Measurements from ENCODE around the gene THSD4. TPM values are rescaled to one million over a fixed set of nuclear protein-coding genes. Genes with fewer than 3 reads are reported as not detected.

Gene THSD4
- total RNA-seq, 4 donors from 2014 or later: 10.7 to 59.5 (median 49.0) TPM

DNA sequence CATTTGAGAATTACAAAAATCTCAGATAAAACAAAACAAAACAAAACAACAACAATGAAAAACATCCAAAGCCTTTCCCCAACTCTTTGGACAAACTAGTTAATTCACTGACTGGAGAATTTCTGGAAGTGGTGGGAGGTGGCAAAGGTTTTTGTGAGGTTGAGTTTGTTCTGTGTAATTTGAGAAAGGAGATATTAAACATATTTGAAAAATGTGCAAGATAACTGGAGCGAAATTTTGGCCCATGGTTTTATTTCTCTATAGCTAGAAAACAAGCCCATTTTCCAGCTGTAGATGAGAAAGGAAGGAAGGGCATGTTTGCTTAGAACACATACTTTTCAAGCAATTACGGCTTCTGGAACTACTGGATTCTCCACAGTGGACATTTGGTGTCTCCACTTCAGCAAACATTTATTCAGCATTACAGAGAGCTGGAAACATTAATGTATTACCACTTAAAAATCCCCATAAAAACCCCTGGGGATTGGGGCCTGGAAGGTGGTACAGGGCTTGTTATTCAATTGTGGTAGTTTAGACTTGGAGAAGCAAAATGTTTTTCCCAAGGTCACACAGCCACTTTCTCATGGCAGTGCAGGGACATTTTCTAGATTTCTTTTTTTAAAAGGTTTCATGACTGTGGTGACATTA is 135.8 kb downstream of the THSD4 start:
- peak overlapping the region in 3 of 4 donors; percentile 16 to 85 (median 70) for H3K27ac ChIP-seq
- no peaks in the 10 kb centered on the region for H3K27me3 ChIP-seq
- no peak overlapping the region for H3K4me3 ChIP-seq
- TF ChIP-seq POLR2A (IDR thresholded peaks at IDR 0.05): no peak
- TF ChIP-seq, protein P1, sequence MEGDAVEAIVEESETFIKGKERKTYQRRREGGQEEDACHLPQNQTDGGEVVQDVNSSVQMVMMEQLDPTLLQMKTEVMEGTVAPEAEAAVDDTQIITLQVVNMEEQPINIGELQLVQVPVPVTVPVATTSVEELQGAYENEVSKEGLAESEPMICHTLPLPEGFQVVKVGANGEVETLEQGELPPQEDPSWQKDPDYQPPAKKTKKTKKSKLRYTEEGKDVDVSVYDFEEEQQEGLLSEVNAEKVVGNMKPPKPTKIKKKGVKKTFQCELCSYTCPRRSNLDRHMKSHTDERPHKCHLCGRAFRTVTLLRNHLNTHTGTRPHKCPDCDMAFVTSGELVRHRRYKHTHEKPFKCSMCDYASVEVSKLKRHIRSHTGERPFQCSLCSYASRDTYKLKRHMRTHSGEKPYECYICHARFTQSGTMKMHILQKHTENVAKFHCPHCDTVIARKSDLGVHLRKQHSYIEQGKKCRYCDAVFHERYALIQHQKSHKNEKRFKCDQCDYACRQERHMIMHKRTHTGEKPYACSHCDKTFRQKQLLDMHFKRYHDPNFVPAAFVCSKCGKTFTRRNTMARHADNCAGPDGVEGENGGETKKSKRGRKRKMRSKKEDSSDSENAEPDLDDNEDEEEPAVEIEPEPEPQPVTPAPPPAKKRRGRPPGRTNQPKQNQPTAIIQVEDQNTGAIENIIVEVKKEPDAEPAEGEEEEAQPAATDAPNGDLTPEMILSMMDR (IDR thresholded peaks at IDR 0.05): no peak
- H3K36me3 ChIP-seq: no peaks in the 10 kb centered on the region
- no peaks in the 10 kb centered on the region for H3K4me1 ChIP-seq
- DNase-seq: no peak
- no peaks in the 10 kb centered on the region for H3K9me3 ChIP-seq

DNA sequence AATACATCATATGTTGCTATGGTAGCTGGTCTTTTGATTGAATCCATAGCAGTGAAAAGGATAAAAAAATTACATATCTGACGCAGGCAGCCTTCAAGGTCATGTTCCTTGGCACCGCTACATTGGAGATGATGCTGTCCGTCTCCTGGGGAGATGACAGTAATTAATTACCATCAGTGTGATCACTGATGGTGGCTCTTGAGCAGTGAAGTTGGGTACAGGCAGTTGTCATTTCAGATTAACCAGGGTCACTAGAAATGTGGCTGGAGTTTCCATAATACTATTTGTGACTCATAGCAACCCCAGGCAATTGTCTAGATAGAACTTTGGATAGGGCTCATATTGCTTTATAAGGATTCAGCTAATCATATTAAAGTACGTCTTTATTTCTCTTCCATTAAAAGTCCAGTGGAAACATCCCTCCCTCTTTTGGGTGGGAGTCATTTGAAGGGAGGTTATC is 136.3 kb downstream of the THSD4 start:
- Histone ChIP-seq H3K4me3 (no peak overlapping the region), H3K27ac (peak overlapping the region in 3 of 4 donors; percentile 16 to 85 (median 70)), H3K4me1 (no peaks in the 10 kb centered on the region), H3K27me3 (no peaks in the 10 kb centered on the region), H3K9me3 (no peaks in the 10 kb centered on the region), H3K36me3 (no peaks in the 10 kb centered on the region)
- no peak for DNase-seq
- no peak for TF ChIP-seq POLR2A (IDR thresholded peaks at IDR 0.05)
- TF ChIP-seq, protein P1 (IDR thresholded peaks at IDR 0.05): no peak

DNA sequence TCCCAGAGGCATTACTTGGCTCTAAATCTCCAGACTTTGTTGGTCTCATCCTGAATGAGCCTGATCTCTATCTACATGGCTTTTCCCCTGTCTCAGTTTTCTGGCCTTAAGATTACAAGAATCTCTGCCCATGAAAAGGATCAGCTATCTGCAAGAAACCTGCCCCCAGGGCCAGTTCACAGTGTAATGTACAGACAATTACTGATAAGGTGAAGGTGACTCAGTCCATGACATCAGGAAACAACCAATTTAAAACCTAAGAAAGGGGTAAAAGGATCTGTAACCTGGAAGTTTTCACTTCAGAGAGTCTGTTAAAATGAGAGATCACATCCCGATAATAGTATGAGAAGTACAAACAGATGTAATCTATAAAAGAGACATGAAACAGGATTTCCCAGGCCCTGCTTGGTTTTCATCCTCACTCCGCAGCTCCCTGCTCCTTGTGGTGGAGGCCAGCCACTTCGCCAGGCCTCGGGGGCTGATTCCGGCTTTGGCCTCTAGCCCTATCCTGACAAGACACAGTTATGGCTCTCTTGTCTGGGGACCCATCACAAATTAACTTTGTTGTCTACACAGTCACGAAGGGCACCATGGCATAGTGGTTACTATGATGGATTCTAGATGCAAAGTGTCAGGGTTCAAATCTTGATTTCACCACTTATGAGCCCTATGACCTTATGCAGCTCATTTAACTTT is 136.9 kb downstream of the THSD4 start:
- Histone ChIP-seq H3K27me3 (no peaks in the 10 kb centered on the region), H3K27ac (peak overlapping the region in 2 of 4 donors; percentile 70 to 85)
- peak in 2 of 3 donors; percentile 66 to 68 for DNase-seq

GRCh38 chr15:71252740-71253047 is 137.4 kb downstream of the THSD4 start:
- H3K9me3 ChIP-seq: no peaks in the 10 kb centered on the region
- no peaks in the 10 kb centered on the region for H3K27me3 ChIP-seq
- H3K4me1 ChIP-seq: no peaks in the 10 kb centered on the region
- no peak overlapping the region for H3K4me3 ChIP-seq
- no peaks in the 10 kb centered on the region for H3K36me3 ChIP-seq
- no peak for TF ChIP-seq POLR2A (IDR thresholded peaks at IDR 0.05)
- TF ChIP-seq, protein P1 (IDR thresholded peaks at IDR 0.05): no peak
- peak overlapping the region in 2 of 4 donors; percentile 70 to 85 for H3K27ac ChIP-seq
- no peak for DNase-seq

More for the DNA sequence above, 136.9 kb downstream of the THSD4 start:
- no peaks in the 10 kb centered on the region for H3K9me3 ChIP-seq
- H3K4me3 ChIP-seq: no peak overlapping the region
- no peaks in the 10 kb centered on the region for H3K36me3 ChIP-seq
- no peak for TF ChIP-seq POLR2A (IDR thresholded peaks at IDR 0.05)
- TF ChIP-seq, protein P1 (IDR thresholded peaks at IDR 0.05): peak in 3 of 6 experiments; percentile 46 to 62 (median 52)
- no peaks in the 10 kb centered on the region for H3K4me1 ChIP-seq

- DNase-seq: no peak
- Histone ChIP-seq H3K27ac (no peak overlapping the region), H3K4me1 (no peaks in the 10 kb centered on the region), H3K9me3 (no peaks in the 10 kb centered on the region), H3K27me3 (no peaks in the 10 kb centered on the region), H3K4me3 (no peak overlapping the region), H3K36me3 (no peaks in the 10 kb centered on the region)
- TF ChIP-seq, protein P1 (IDR thresholded peaks at IDR 0.05): no peak
- TF ChIP-seq POLR2A (IDR thresholded peaks at IDR 0.05): no peak
Measured at GRCh38 chr15:71254491-71254890, 139.2 kb downstream of the THSD4 start.
